GM21360 (cell line): Measurements from ENCODE around the gene LPP.

Source experiments
- ATAC-seq: cut with Tn5 transposase; IDR thresholded peaks from one replicate; pipeline ENCODE4 v1.9.1; 2021; ENCODE audit warnings: mild to moderate bottlenecking, moderate library complexity; ENCODE audit not compliant: unreplicated experiment

Gene LPP

GRCh38 chr3:188323067-188323842 is 169.3 kb downstream of the LPP start:
- ATAC-seq = no peak

- ATAC-seq = no peak
Observed at GRCh38 chr3:188326111-188326510, 172.2 kb downstream of the LPP start.

GRCh38 chr3:188326968-188327367 is 173.0 kb downstream of the LPP start:
- ATAC-seq = no peak

- ATAC-seq = no peak
Observed at GRCh38 chr3:188327433-188327832, 173.5 kb downstream of the LPP start.

- no peak for ATAC-seq
Observed at GRCh38 chr3:188330138-188330537, 176.2 kb downstream of the LPP start.

- ATAC-seq = no peak
Observed at GRCh38 chr3:188331166-188331565, 177.2 kb downstream of the LPP start.

- no peak for ATAC-seq
Observed at GRCh38 chr3:188332085-188332484, 178.1 kb downstream of the LPP start.

GRCh38 chr3:188335656-188336055 is 181.7 kb downstream of the LPP start:
- no peak for ATAC-seq

GRCh38 chr3:188336178-188336577 is 182.2 kb downstream of the LPP start:
- ATAC-seq = no peak

GRCh38 chr3:188337232-188337631 is 183.3 kb downstream of the LPP start:
- ATAC-seq = no peak

GRCh38 chr3:188338086-188338485 is 184.1 kb downstream of the LPP start:
- no peak for ATAC-seq

GRCh38 chr3:188339410-188340295 is 185.7 kb downstream of the LPP start:
- ATAC-seq = no peak

GRCh38 chr3:188341501-188341900 is 187.5 kb downstream of the LPP start:
- ATAC-seq = no peak

GRCh38 chr3:188342991-188343732 is 189.2 kb downstream of the LPP start:
- no peak for ATAC-seq

- no peak for ATAC-seq
Observed at GRCh38 chr3:188343894-188344293, 189.9 kb downstream of the LPP start.

GRCh38 chr3:188345223-188345622 is 191.3 kb downstream of the LPP start:
- no peak for ATAC-seq

- no peak for ATAC-seq
Observed at GRCh38 chr3:188348435-188349244, 194.7 kb downstream of the LPP start.

- ATAC-seq = no peak
Observed at GRCh38 chr3:188349351-188349901, 195.5 kb downstream of the LPP start.

GRCh38 chr3:188349933-188350332 is 196.0 kb downstream of the LPP start:
- ATAC-seq = no peak

- no peak for ATAC-seq
Observed at GRCh38 chr3:188350961-188351360, 197.0 kb downstream of the LPP start.
